GM21390 (cell line): ENCODE results near the gene SLC25A23.
"Not testable (repeated sequence)": the region's sequence is repeated elsewhere in the genome, so short reads cannot be mapped to it uniquely, and the experiment has no call there.

Experiments
- ATAC-seq: cut with Tn5 transposase; IDR thresholded peaks from one replicate; pipeline ENCODE4 v1.9.1; 2021; ENCODE audit not compliant: unreplicated experiment

The SLC25A23 gene

GRCh38 chr19:6457958-6458694 is 1.5 kb downstream of the SLC25A23 start:
- no peak for ATAC-seq

- ATAC-seq: no peak
Observed at GRCh38 chr19:6455924-6456323, 3.7 kb downstream of the SLC25A23 start.

- ATAC-seq: no peak
Observed at GRCh38 chr19:6453951-6454565, 5.5 kb downstream of the SLC25A23 start.

- no peak for ATAC-seq
Observed at GRCh38 chr19:6452899-6453298, 6.7 kb downstream of the SLC25A23 start.

GRCh38 chr19:6452223-6452614 is 7.4 kb downstream of the SLC25A23 start:
- no peak for ATAC-seq

- ATAC-seq: no peak
Observed at GRCh38 chr19:6451583-6452222, 7.9 kb downstream of the SLC25A23 start.

- ATAC-seq: no peak
Observed at GRCh38 chr19:6450166-6450565, 9.4 kb downstream of the SLC25A23 start.

- ATAC-seq: no peak
Observed at GRCh38 chr19:6448045-6448444, 11.5 kb downstream of the SLC25A23 start.

GRCh38 chr19:6446452-6446851 is 13.1 kb downstream of the SLC25A23 start:
- ATAC-seq: no peak

GRCh38 chr19:6443986-6444385 is 15.6 kb downstream of the SLC25A23 start:
- no peak for ATAC-seq

GRCh38 chr19:6442087-6442688 is 17.4 kb downstream of the SLC25A23 start:
- ATAC-seq: no peak

- no peak for ATAC-seq
Observed at GRCh38 chr19:6440905-6441304, 18.7 kb downstream of the SLC25A23 start.

GRCh38 chr19:6439743-6440142 is 19.8 kb downstream of the SLC25A23 start:
- ATAC-seq: no peak

- ATAC-seq: no peak
Observed at GRCh38 chr19:6433663-6434062, 25.9 kb downstream of the SLC25A23 start, which contains the start of gene SLC25A41. Gene SLC25A41, minus strand, starts transcription at chr19:6433763. Its CDS starts 70 bp downstream, at chr19:6433693.

GRCh38 chr19:6433165-6433564 is 26.4 kb downstream of the SLC25A23 start:
- no peak for ATAC-seq

GRCh38 chr19:6431891-6432290 is 27.7 kb downstream of the SLC25A23 start:
- ATAC-seq: no peak

- no peak for ATAC-seq
Observed at GRCh38 chr19:6429419-6430221, 30.0 kb downstream of the SLC25A23 start.

GRCh38 chr19:6428692-6429418 is 30.7 kb downstream of the SLC25A23 start:
- not testable (repeated sequence) for ATAC-seq

GRCh38 chr19:6427131-6427530 is 32.5 kb downstream of the SLC25A23 start:
- ATAC-seq: no peak
